Activated CD4-positive, alpha-beta memory T cell treated with anti-CD3 and anti-CD28 coated beads for 36 hours (primary cell): ENCODE measurements around the gene PNCK. TPM values are rescaled to one million over a fixed set of nuclear protein-coding genes. Genes with fewer than 3 reads are reported as not detected.

ENCODE experiments used
- CTCF ChIA-PET: fragments of 350-600 bp; sonication (Branson Sonifier 250); formaldehyde crosslinking; loops from one replicate; lab custom pipeline; 2021; ENCODE audit warnings: antibody characterized with exemption, inconsistent platforms; lab: Charles Lee
- POLR2A ChIA-PET: fragments of 350-600 bp; sonication (Branson Sonifier 250); formaldehyde crosslinking; loops from one replicate; lab custom pipeline; 2021; ENCODE audit warnings: antibody characterized with exemption; lab: Charles Lee
- DNase-seq: peaks from one replicate; pipeline ENCODE4 v3.0.0-alpha.2; 2020
- H3K27ac Mint-ChIP-seq: one replicate; pipeline ENCODE4 v1.8.0; 2021; ENCODE audit warnings: mixed read lengths
- H3K27me3 Mint-ChIP-seq: one replicate; pipeline ENCODE4 v1.8.0; 2021; ENCODE audit warnings: mixed read lengths
- H3K36me3 Mint-ChIP-seq: one replicate; pipeline ENCODE4 v1.8.0; 2021; ENCODE audit warnings: mixed read lengths
- H3K4me1 Mint-ChIP-seq: one replicate; pipeline ENCODE4 v1.8.0; 2021; ENCODE audit warnings: low read depth, mixed read lengths
- H3K4me3 Mint-ChIP-seq: one replicate; pipeline ENCODE4 v1.8.0; 2021; ENCODE audit warnings: mild to moderate bottlenecking, mixed read lengths
- H3K9me3 Mint-ChIP-seq: one replicate; pipeline ENCODE4 v1.8.0; 2021; ENCODE audit warnings: mixed read lengths
- intact Hi-C: fragments of 100-400 bp; cut with micrococcal nuclease; formaldehyde crosslinking; loops from one replicate; pipeline ENCODE4 v1.15.1; 2023
- total RNA-seq, 2 experiments: library from RNA; stranded (reverse); gene quantifications; one replicate each; pipeline ENCODE4 v1.2.3, GENCODE V29; 2021

The PNCK gene
- total RNA-seq, 2 experiments from 2014 or later: 0.36 TPM; not detected in 1

GRCh38 chrX:153634236-153634635 is 39.4 kb downstream of the PNCK start:
- Mint-ChIP-seq H3K4me1 (no peaks in the 10 kb centered on the region), H3K36me3 (no peaks in the 10 kb centered on the region), H3K9me3 (peaks cover 6% of the 10 kb centered on the region), H3K27ac (no peak overlapping the region), H3K27me3 (no peaks in the 10 kb centered on the region), H3K4me3 (no peak overlapping the region)
- ChIA-PET POLR2A (no interaction called here), CTCF (no interaction called here)
- intact Hi-C loops: no loop called here
- DNase-seq: no peak

GRCh38 chrX:153633607-153634180 is 39.9 kb downstream of the PNCK start:
- Mint-ChIP-seq H3K4me3 (no peak overlapping the region), H3K4me1 (no peaks in the 10 kb centered on the region), H3K27me3 (no peaks in the 10 kb centered on the region), H3K36me3 (no peaks in the 10 kb centered on the region), H3K27ac (no peak overlapping the region), H3K9me3 (peaks cover 6% of the 10 kb centered on the region)
- CTCF ChIA-PET: no interaction called here
- intact Hi-C loops: no loop called here
- DNase-seq: no peak
- POLR2A ChIA-PET: no interaction called here

- no peak for DNase-seq
- intact Hi-C loops: no loop called here
- Mint-ChIP-seq H3K4me1 (no peaks in the 10 kb centered on the region), H3K9me3 (peaks cover 6% of the 10 kb centered on the region), H3K36me3 (no peaks in the 10 kb centered on the region), H3K27ac (no peak overlapping the region), H3K4me3 (no peak overlapping the region), H3K27me3 (no peaks in the 10 kb centered on the region)
- POLR2A ChIA-PET: no interaction called here
- CTCF ChIA-PET: no interaction called here
Measured at GRCh38 chrX:153633048-153633447, 40.6 kb downstream of the PNCK start.

GRCh38 chrX:153632595-153632946 is 41.0 kb downstream of the PNCK start:
- DNase-seq: no peak
- ChIA-PET POLR2A (no interaction called here), CTCF (interaction anchor here (2.0 kb wide), 1 partner anchor 23 kb away, joined by 6 read pairs; no protein-coding TSS in a partner anchor)
- Mint-ChIP-seq H3K9me3 (peaks cover 6% of the 10 kb centered on the region), H3K27ac (no peak overlapping the region), H3K36me3 (no peaks in the 10 kb centered on the region), H3K4me3 (no peak overlapping the region), H3K4me1 (no peaks in the 10 kb centered on the region), H3K27me3 (no peaks in the 10 kb centered on the region)
- intact Hi-C loops: no loop called here

- ChIA-PET CTCF (interaction anchor here (1.0 to 2.0 kb wide), 3 partner anchors 8 to 22 kb away, joined by 3 to 6 read pairs (median 4); no protein-coding TSS in a partner anchor), POLR2A (no interaction called here)
- Mint-ChIP-seq H3K4me3 (no peak overlapping the region), H3K4me1 (no peaks in the 10 kb centered on the region), H3K9me3 (peaks cover 6% of the 10 kb centered on the region), H3K27ac (no peak overlapping the region), H3K27me3 (no peaks in the 10 kb centered on the region), H3K36me3 (no peaks in the 10 kb centered on the region)
- no peak for DNase-seq
- intact Hi-C loops: no loop called here
Measured at GRCh38 chrX:153631907-153632594, 41.6 kb downstream of the PNCK start.

- ChIA-PET POLR2A (no interaction called here), CTCF (interaction anchor here (1.0 to 2.0 kb wide), 3 partner anchors 9 to 22 kb away, joined by 3 to 6 read pairs (median 4); no protein-coding TSS in a partner anchor)
- Mint-ChIP-seq H3K36me3 (no peaks in the 10 kb centered on the region), H3K4me1 (no peaks in the 10 kb centered on the region), H3K27me3 (no peaks in the 10 kb centered on the region), H3K9me3 (peaks cover 6% of the 10 kb centered on the region), H3K27ac (no peak overlapping the region), H3K4me3 (no peak overlapping the region)
- intact Hi-C loops: no loop called here
- no peak for DNase-seq
Measured at GRCh38 chrX:153631346-153631745, 42.3 kb downstream of the PNCK start.

GRCh38 chrX:153628665-153629064 is 44.9 kb downstream of the PNCK start:
- H3K36me3 Mint-ChIP-seq: no peaks in the 10 kb centered on the region
- no peak overlapping the region for H3K27ac Mint-ChIP-seq
- no peak overlapping the region for H3K4me3 Mint-ChIP-seq
- H3K27me3 Mint-ChIP-seq: no peaks in the 10 kb centered on the region
- H3K4me1 Mint-ChIP-seq: no peaks in the 10 kb centered on the region
- intact Hi-C loops: no loop called here
- ChIA-PET CTCF (no interaction called here), POLR2A (no interaction called here)
- no peak for DNase-seq
- peaks cover 6% of the 10 kb centered on the region for H3K9me3 Mint-ChIP-seq

GRCh38 chrX:153628129-153628528 is 45.5 kb downstream of the PNCK start:
- H3K4me3 Mint-ChIP-seq: no peak overlapping the region
- peaks cover 6% of the 10 kb centered on the region for H3K9me3 Mint-ChIP-seq
- H3K36me3 Mint-ChIP-seq: no peaks in the 10 kb centered on the region
- no peaks in the 10 kb centered on the region for H3K27me3 Mint-ChIP-seq
- no peaks in the 10 kb centered on the region for H3K4me1 Mint-ChIP-seq
- ChIA-PET POLR2A (no interaction called here), CTCF (no interaction called here)
- intact Hi-C loops: no loop called here
- no peak overlapping the region for H3K27ac Mint-ChIP-seq
- no peak for DNase-seq

GRCh38 chrX:153627675-153628111 is 45.9 kb downstream of the PNCK start:
- Mint-ChIP-seq H3K9me3 (peaks cover 6% of the 10 kb centered on the region), H3K4me3 (no peak overlapping the region), H3K4me1 (no peaks in the 10 kb centered on the region), H3K27me3 (no peaks in the 10 kb centered on the region), H3K36me3 (no peaks in the 10 kb centered on the region), H3K27ac (no peak overlapping the region)
- no peak for DNase-seq
- intact Hi-C loops: no loop called here
- ChIA-PET CTCF (no interaction called here), POLR2A (no interaction called here)

- POLR2A ChIA-PET: no interaction called here
- Mint-ChIP-seq H3K27me3 (no peaks in the 10 kb centered on the region), H3K36me3 (no peaks in the 10 kb centered on the region), H3K4me3 (no peak overlapping the region), H3K27ac (no peak overlapping the region), H3K9me3 (peaks cover 6% of the 10 kb centered on the region), H3K4me1 (no peaks in the 10 kb centered on the region)
- no peak for DNase-seq
- intact Hi-C loops: no loop called here
- CTCF ChIA-PET: no interaction called here
Measured at GRCh38 chrX:153626863-153627674, 46.5 kb downstream of the PNCK start.

GRCh38 chrX:153626025-153626633 is 47.5 kb downstream of the PNCK start:
- POLR2A ChIA-PET: no interaction called here
- Mint-ChIP-seq H3K36me3 (no peaks in the 10 kb centered on the region), H3K4me1 (no peaks in the 10 kb centered on the region), H3K27ac (no peak overlapping the region), H3K4me3 (no peak overlapping the region), H3K27me3 (no peaks in the 10 kb centered on the region), H3K9me3 (peaks cover 3% of the 10 kb centered on the region)
- intact Hi-C loops: no loop called here
- CTCF ChIA-PET: interaction anchor here (1.6 kb wide), 1 partner anchor 87 kb away, joined by 4 read pairs; no protein-coding TSS in a partner anchor
- no peak for DNase-seq
